Fibroblast of the aortic adventitia (primary cell): ENCODE measurements around the gene KRT6C. TPM values are rescaled to one million over a fixed set of nuclear protein-coding genes. Genes with fewer than 3 reads are reported as not detected.

Experiments used
- DNase-seq: peaks from one replicate; pipeline ENCODE4 v3.0.0-alpha.2; 2010; ENCODE audit warnings: low read depth
- H3K4me3 ChIP-seq: 2 replicates; pipeline ENCODE4 v1.5.1; 2011; ENCODE audit warnings: low read depth, mild to moderate bottlenecking, control low read depth, low read length, moderate library complexity
- total RNA-seq: library from RNA; depleted of rRNA; stranded (reverse); fragments of >200 nt; gene quantifications from 2 replicates; pipeline ENCODE4 v1.2.3, GENCODE V29; 2012; ENCODE audit warnings: low replicate concordance
- TF ChIP-seq, protein P1 (sequence below): IDR thresholded peaks from 2 replicates; pipeline ENCODE4 v1.5.1; 2011; ENCODE audit warnings: mild to moderate bottlenecking, low read length, control low read depth, inconsistent platforms; ENCODE audit not compliant: insufficient read depth

Gene KRT6C
- total RNA-seq, 1 donor: not detected

DNA sequence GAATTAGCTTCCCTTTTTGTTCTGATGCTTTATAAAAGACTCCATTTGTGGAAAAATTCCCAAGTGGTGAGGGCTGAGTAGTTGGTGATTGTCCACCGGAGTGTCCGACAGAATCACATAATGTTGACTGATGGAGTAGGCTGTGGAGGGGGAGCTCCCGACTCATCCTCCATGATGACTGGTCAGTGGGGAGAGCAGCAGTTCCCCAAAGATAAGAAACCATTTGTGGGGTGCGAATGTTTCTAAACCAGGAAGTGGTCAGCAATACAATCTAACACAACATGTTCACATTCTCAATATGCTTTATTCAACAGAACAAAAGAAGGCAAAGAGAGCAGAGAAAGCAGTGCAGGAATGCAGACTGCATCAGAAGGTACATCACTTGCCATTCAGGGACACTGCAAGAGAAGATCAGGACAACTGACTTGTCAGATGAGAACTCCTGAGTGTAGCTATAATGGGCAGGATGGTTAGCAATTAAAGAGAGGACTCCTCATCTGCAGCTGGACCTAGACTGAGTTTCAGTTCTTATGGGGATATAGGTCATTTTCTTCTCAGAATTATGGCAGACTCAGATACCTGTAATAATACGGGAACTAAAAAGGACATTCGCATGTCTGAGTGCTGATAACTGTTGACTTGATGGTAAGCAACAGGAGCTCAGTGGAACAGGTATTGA, 27.1 kb downstream of the KRT6C start:
- H3K4me3 ChIP-seq: no peak overlapping the region
- TF ChIP-seq, protein P1, sequence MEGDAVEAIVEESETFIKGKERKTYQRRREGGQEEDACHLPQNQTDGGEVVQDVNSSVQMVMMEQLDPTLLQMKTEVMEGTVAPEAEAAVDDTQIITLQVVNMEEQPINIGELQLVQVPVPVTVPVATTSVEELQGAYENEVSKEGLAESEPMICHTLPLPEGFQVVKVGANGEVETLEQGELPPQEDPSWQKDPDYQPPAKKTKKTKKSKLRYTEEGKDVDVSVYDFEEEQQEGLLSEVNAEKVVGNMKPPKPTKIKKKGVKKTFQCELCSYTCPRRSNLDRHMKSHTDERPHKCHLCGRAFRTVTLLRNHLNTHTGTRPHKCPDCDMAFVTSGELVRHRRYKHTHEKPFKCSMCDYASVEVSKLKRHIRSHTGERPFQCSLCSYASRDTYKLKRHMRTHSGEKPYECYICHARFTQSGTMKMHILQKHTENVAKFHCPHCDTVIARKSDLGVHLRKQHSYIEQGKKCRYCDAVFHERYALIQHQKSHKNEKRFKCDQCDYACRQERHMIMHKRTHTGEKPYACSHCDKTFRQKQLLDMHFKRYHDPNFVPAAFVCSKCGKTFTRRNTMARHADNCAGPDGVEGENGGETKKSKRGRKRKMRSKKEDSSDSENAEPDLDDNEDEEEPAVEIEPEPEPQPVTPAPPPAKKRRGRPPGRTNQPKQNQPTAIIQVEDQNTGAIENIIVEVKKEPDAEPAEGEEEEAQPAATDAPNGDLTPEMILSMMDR: no peak
- no peak for DNase-seq

DNA sequence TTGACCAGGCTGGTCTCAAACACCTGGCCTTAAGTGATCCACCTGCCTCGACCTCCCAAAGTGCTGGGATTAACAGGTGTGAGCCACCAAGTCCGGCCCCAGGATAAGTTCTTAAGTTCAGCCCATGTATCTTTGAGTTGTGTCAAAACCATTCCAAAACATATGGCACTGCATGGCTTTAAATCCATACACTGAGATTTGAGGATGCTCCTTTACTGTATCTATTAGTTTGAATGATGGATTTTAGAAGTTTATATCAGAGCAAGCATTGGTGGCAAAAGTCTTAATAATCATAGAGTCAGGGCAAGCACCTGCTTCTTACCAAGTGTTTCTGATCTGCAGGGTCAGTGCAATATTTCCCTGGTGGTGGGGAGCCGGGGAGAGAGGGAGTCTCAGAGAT, 27.7 kb downstream of the KRT6C start:
- TF ChIP-seq, protein P1: no peak
- H3K4me3 ChIP-seq: no peak overlapping the region
- no peak for DNase-seq

DNA sequence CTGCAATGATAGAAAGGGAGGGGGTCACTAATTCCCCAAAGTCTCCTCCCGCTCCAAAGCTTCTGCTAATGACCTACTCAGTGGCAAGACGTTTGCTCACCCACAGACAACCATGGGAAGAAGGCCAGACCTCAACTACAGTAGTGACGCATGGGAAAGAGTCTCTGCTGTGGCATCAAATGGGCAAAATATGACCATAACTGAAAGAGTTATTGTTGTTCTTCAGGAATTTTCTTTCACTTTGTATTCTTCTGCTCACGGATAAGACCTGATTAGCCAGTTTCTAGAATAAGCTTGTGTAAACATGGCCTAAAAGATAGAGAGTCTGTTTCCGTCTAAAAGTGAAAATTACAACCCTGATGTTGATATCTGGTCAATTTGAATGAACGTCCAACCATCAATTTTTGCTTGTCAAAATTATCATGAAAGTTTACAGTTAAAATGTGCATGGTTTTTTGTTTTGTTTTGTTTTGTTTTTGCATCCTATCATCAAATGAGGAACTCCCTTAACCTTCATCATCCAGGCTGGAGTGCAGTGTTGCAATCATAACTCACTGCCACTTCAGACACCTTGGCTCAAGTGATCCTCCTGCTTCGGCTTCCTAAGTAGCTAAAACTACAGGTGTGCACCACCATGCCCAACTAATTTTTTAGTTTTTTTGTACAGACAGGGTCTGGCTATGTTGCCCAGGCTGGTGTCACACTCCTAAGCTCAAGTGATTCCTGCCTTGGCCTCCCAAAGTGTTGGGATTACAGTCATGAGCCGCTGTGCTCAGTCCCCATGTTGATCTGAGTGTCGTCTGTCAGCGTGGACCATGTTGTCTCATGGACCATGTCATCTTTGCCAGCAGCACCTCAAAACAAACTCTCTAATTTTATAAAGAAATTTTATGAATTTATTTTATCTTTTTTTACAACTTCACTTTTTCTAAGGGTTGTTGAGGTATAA, 28.7 kb downstream of the KRT6C start:
- no peak overlapping the region for H3K4me3 ChIP-seq
- TF ChIP-seq, protein P1: no peak
- DNase-seq: no peak

DNA sequence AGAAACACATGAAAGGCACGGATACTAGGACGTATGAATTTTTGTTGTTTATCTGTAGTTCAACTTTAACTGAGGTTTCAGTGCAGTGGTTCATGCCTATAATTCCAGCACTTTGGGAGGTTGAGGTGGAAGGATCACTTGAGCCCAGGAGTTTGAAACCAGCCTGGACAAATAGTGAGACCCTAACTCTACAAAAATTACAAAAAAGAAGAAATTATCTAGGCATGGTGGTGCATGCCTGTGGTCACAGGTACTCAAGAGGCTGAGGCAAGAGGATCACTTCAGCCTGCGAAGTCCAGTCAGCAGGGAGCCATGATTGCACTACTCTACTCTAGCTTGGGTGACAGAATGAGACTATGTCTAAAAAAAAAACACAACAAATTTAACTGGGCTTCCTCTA, 29.6 kb downstream of the KRT6C start:
- no peak overlapping the region for H3K4me3 ChIP-seq
- DNase-seq: no peak
- TF ChIP-seq, protein P1: no peak

DNA sequence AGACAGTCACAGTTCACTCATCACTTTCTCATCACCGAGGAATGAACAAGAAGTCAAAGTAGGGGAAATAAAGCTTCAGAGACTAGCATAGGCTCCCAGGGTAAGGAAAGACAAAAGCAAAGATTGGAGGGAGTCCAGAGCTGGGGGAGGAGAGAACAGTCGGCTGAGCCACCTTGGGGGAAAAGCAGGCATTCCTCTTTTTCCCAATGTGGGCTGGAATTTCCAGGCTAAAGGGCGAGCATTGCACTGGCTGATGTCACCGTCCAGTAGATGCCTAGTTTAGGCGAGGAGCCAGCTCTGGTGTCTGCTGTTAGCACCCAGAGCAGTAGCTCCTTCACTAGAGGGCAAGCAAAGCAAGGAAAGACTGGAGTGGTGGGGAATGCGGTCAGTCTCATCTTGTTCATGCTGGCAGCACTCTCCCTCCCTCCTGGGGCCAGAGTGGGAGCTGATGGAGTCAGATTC, 31.0 kb downstream of the KRT6C start:
- no peak overlapping the region for H3K4me3 ChIP-seq
- TF ChIP-seq, protein P1: no peak
- peak; percentile 49 for DNase-seq

DNA sequence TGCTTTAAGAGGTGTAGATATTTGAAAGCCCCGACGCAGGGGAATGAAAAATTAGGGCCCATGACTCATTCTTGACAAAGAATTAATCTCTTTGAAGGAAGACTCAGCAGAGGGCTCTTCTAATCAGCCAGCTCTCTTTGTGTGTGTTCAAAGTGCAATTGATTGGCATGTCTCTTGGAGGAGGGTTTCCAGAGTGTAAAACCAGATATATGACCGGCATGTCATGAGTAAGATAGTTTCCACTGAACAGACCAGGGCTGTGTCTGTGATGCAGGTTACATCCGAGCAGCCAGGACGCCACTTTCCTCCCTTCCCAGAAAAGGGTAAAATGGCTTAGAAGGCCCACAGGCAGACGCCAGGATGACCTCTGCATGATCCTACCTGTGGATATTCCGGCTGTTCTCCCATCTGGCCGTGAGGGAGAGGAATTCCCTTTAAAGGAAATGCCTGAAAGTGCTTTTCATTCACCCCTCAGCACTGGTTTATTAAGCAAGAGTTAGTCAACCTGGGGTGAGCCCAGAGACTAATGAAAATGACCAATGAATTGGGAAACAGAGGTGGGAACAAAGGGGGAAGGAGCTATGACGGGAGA, 32.2 kb downstream of the KRT6C start:
- H3K4me3 ChIP-seq: no peak overlapping the region
- TF ChIP-seq, protein P1: no peak
- no peak for DNase-seq
